Upper lobe of left lung (tissue), 6 donors: ENCODE results near the gene ATOH7. TPM values are rescaled to one million over a fixed set of nuclear protein-coding genes. Genes with fewer than 3 reads are reported as not detected.

Experiments used
- ATAC-seq, 2 donors: fragments of 200-7000 bp; cut with Tn5 transposase; one replicate each; pipeline ENCODE4 v1.9.1; 2022; ENCODE audit warnings: mild to moderate bottlenecking in 2 of 2, moderate library complexity in 2 of 2; ENCODE audit not compliant: low FRiP score in 2 of 2
- DNase-seq, 2 donors: peaks; one replicate each; pipeline ENCODE4 v3.0.0-alpha.2; 2019 to 2020
- H3K27ac ChIP-seq, 4 donors: fragments of 200-600 bp; sonication (generic); one replicate each; pipeline ENCODE4 v1.5.1; 2016 to 2019
- H3K27me3 ChIP-seq, 4 donors: fragments of 200-600 bp; sonication (generic); one replicate each; pipeline ENCODE4 v1.5.1; 2017 to 2019
- H3K36me3 ChIP-seq, 4 donors: fragments of 200-600 bp; sonication (generic); one replicate each; pipeline ENCODE4 v1.5.1; 2016 to 2019
- H3K4me1 ChIP-seq, 4 donors: fragments of 200-600 bp; sonication (generic); one replicate each; pipeline ENCODE4 v1.5.1; 2018 to 2019
- H3K4me3 ChIP-seq, 4 donors: fragments of 200-600 bp; sonication (generic); one replicate each; pipeline ENCODE4 v1.5.1; 2017 to 2019; ENCODE audit warnings: mild to moderate bottlenecking in 2 of 4, moderate library complexity in 1 of 4
- H3K9me3 ChIP-seq, 4 donors: fragments of 200-600 bp; sonication (generic); one replicate each; pipeline ENCODE4 v1.5.1; 2018 to 2019
- CTCF ChIP-seq, 6 experiments: fragments of 450-650 bp in 4 of 6; fragments of 200-600 bp in 2 of 6; sonication (generic) in 2 of 6; IDR thresholded peaks; one replicate each; pipeline ENCODE4 v1.5.1; 2016 to 2019; ENCODE audit warnings: antibody characterized with exemption in 6 of 6
- EP300 ChIP-seq, 4 donors: sonication (generic); formaldehyde crosslinking; IDR thresholded peaks; one replicate each; pipeline ENCODE4 v1.5.1; 2017; ENCODE audit warnings: antibody characterized with exemption in 4 of 4, control low read depth in 2 of 4
- POLR2A ChIP-seq, 4 donors: fragments of 450-650 bp; IDR thresholded peaks; one replicate each; pipeline ENCODE4 v1.5.1; 2016 to 2017; ENCODE audit warnings: antibody characterized with exemption in 4 of 4, mild to moderate bottlenecking in 2 of 4
- POLR2AphosphoS5 ChIP-seq, 2 donors: sonication (generic); formaldehyde crosslinking; IDR thresholded peaks; one replicate each; pipeline ENCODE4 v1.5.1; 2017; ENCODE audit warnings: antibody characterized with exemption in 2 of 2
- WGBS, 2 donors: methylation state at CpG; one replicate each; pipeline ENCODE4 v1.1.5; 2017 to 2018; 5-methylcytosine and 5-hydroxymethylcytosine counted together
- total RNA-seq, 6 donors: library from RNA; depleted of rRNA in 4 of 6; stranded (reverse); fragments of >200 nt in 4 of 6; gene quantifications; one replicate each; pipeline versions ENCODE4 v1.1.0 to v1.2.1, GENCODE V29; 2016 to 2021
- donor health status: DM: no; HTN: no; CAD: no; lungs with moderate emphysema.
- donor health status: DM: no; HTN: yes; CAD: no; lungs with severe emphysema.

ATOH7 gene
- total RNA-seq, 6 donors from 2014 or later = not detected

GRCh38 chr10:68194290-68194689, 37.6 kb downstream of the ATOH7 start:
- no peak for TF ChIP-seq POLR2AphosphoS5 (IDR thresholded peaks at IDR 0.05)
- TF ChIP-seq EP300 (IDR thresholded peaks at IDR 0.05) = no peak
- TF ChIP-seq CTCF (IDR thresholded peaks at IDR 0.05) = no peak
- no peak for TF ChIP-seq POLR2A (IDR thresholded peaks at IDR 0.05)
- no peak overlapping the region for H3K27ac ChIP-seq
- no peaks in the 10 kb centered on the region for H3K4me1 ChIP-seq
- WGBS, 2 donors = 75 to 94% methylated on average over 6 of the region's 6 CpGs
- no peak overlapping the region for H3K4me3 ChIP-seq
- no peaks in the 10 kb centered on the region for H3K27me3 ChIP-seq
- H3K36me3 ChIP-seq = no peaks in the 10 kb centered on the region
- no peaks in the 10 kb centered on the region for H3K9me3 ChIP-seq
- no peak for DNase-seq
- ATAC-seq = no peak

GRCh38 chr10:68192113-68192512, 39.8 kb downstream of the ATOH7 start:
- Histone ChIP-seq H3K27ac (no peak overlapping the region), H3K36me3 (no peaks in the 10 kb centered on the region), H3K27me3 (no peaks in the 10 kb centered on the region), H3K4me3 (no peak overlapping the region), H3K4me1 (no peaks in the 10 kb centered on the region), H3K9me3 (no peaks in the 10 kb centered on the region)
- TF ChIP-seq POLR2A (IDR thresholded peaks at IDR 0.05) (no peak), CTCF (IDR thresholded peaks at IDR 0.05) (no peak), POLR2AphosphoS5 (IDR thresholded peaks at IDR 0.05) (no peak)
- 88 to 94% methylated on average over 3 of the region's 3 CpGs for WGBS, 2 donors
- ATAC-seq (no peak), DNase-seq (no peak)

GRCh38 chr10:68188835-68189234, 43.1 kb downstream of the ATOH7 start:
- no peaks in the 10 kb centered on the region for H3K27me3 ChIP-seq
- no peak overlapping the region for H3K27ac ChIP-seq
- no peaks in the 10 kb centered on the region for H3K36me3 ChIP-seq
- no peak overlapping the region for H3K4me3 ChIP-seq
- TF ChIP-seq POLR2AphosphoS5 (IDR thresholded peaks at IDR 0.05) = no peak
- no peak for TF ChIP-seq EP300 (IDR thresholded peaks at IDR 0.05)
- TF ChIP-seq POLR2A (IDR thresholded peaks at IDR 0.05) = no peak
- TF ChIP-seq CTCF (IDR thresholded peaks at IDR 0.05) = no peak
- WGBS, 2 donors = 89% methylated on average over 6 of the region's 6 CpGs
- no peak for DNase-seq
- no peaks in the 10 kb centered on the region for H3K9me3 ChIP-seq
- no peak for ATAC-seq
- no peaks in the 10 kb centered on the region for H3K4me1 ChIP-seq

GRCh38 chr10:68185085-68185484, 46.8 kb downstream of the ATOH7 start:
- Histone ChIP-seq H3K4me3 (no peak overlapping the region), H3K27me3 (no peaks in the 10 kb centered on the region)

More at GRCh38 chr10:68185085-68185484, 46.8 kb downstream of the ATOH7 start:
- no peak for DNase-seq
- Histone ChIP-seq H3K4me1 (no peaks in the 10 kb centered on the region), H3K27ac (no peak overlapping the region), H3K9me3 (no peaks in the 10 kb centered on the region), H3K36me3 (no peaks in the 10 kb centered on the region)
- no peak for ATAC-seq
- 55 to 66% methylated on average over 2 of the region's 2 CpGs for WGBS, 2 donors
- TF ChIP-seq POLR2AphosphoS5 (IDR thresholded peaks at IDR 0.05) (no peak), POLR2A (IDR thresholded peaks at IDR 0.05) (no peak), CTCF (IDR thresholded peaks at IDR 0.05) (no peak)
